HG03432 (cell line): ENCODE results near the gene AKAP13.
"Not testable (repeated sequence)": the region's sequence is repeated elsewhere in the genome, so short reads cannot be mapped to it uniquely, and the experiment has no call there.

Experiments used
- ATAC-seq: cut with Tn5 transposase; IDR thresholded peaks from one replicate; pipeline ENCODE4 v1.9.1; 2021; ENCODE audit warnings: mild to moderate bottlenecking, moderate library complexity; ENCODE audit not compliant: unreplicated experiment

The AKAP13 gene

GRCh38 chr15:85649372-85649771, 269.0 kb downstream of the AKAP13 start:
- ATAC-seq = no peak

GRCh38 chr15:85651548-85651947, 271.1 kb downstream of the AKAP13 start:
- ATAC-seq = no peak

DNA sequence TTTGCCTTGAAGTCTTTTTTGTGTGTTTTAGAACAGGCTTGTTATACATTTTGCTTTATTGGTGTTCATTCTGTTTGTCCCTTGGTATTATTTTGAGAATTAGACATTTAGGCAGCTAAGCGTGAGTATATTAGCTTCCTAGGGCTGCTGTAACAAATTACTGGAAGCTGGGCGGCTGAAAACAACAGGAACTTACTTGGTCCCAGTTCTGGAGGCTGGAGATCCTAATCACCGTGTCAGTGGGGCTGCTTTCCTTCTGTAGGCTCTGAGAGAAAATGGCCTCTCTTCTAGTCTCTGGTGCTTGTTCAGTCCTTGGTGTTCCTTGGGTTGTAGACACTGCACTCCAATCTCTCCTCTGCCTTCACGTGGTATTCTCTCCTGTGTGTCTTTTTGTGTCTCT, 272.1 kb downstream of the AKAP13 start:
- no peak for ATAC-seq

DNA sequence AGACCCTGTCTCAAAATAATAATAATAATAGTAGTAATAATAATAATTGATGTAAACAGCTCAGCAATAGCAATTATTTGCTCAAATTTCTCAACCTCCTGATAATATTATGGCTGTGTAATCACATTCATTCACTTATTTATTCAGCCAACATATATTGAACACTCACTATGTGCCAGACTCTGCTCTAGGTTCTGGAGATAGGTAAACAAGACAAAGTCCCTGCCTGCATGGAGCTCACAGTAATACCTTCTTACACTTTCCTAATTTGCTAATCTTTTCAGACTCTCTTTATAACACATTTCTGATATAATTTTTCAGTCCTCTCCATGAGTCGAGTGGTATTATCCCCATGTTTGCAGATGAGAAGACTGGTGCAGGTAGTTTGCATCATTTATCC, 276.7 kb downstream of the AKAP13 start:
- no peak for ATAC-seq

- no peak for ATAC-seq
Observed at GRCh38 chr15:85658816-85659215, 278.4 kb downstream of the AKAP13 start.

- ATAC-seq = no peak
Observed at GRCh38 chr15:85661859-85662258, 281.5 kb downstream of the AKAP13 start.

- not testable (repeated sequence) for ATAC-seq
Observed at GRCh38 chr15:85665677-85666076, 285.3 kb downstream of the AKAP13 start.

GRCh38 chr15:85667491-85668424, 287.4 kb downstream of the AKAP13 start:
- peak; percentile 95 for ATAC-seq

GRCh38 chr15:85671156-85671555, 290.8 kb downstream of the AKAP13 start:
- no peak for ATAC-seq

GRCh38 chr15:85672332-85673084, 292.1 kb downstream of the AKAP13 start:
- no peak for ATAC-seq

GRCh38 chr15:85673326-85673725, 292.9 kb downstream of the AKAP13 start:
- ATAC-seq = no peak

DNA sequence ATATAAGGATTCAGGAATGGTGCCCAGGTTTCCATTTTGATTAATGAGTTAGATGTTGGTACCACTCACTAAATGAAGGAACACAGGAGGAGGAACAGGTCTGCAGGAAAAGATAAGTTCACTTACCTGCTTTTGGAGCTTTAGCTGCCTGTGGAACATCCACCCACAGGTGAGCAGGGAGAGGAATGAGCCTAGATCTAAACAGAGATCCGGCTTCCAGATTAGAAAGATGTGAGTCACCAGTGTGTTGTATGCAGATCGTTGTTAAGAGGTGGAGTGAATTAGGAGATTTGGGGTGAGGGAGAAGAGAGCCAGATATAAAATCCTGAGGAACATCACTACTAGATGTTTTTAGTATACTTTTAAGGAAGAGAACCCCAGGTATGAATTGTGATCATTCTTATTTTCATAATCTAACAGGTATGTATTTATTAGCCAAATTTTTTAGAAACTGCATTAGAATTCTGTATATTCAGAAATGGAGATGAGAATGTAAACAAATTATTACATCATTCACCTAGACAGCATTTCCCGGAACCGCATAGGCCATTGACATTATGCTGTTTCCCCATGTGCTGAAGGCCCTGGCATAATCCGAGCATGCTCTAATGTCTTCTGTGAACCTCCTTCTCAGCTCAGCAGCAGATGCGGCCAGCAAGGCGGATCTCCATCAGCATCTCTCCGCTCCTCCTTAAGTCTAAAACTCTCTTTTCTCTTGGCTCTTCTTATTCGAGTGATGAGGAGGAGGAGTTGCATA, 296.1 kb downstream of the AKAP13 start:
- no peak for ATAC-seq

DNA sequence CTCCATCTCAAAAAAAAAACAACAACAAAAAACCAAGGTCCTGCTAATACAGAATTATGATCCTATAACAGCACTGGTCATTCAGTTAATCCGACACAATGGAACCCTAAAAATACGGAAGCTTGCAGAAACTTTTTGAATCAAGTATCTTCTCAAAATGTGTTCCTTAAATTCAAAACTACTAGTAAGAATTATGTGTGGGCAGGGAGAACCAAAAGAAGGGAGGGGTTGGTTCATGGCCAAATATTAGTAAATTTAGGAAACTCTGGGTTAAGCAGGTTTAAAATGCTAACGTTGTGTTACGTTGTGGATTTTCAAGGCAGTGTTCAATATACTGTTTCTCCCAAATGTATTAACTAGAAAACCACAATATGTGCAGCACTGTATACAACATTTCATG, 298.8 kb downstream of the AKAP13 start:
- ATAC-seq = no peak

DNA sequence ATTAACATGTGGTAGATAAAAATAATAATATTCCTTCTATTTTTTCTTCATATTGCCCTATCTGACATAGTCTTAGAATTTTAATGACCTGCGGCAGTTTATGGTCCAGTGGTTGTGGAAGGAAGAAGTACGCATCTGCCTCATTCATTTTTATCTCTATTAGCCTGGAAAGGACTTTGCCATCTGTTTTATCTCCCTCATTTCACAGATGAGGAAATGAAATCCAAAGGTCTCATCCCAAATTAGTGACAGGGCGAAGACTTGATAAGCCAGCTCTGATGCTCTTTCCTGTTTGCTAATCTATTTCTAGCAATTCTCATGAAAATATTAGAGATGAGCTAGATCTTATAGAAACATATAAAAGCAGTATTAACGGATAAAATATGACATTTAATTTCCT, 301.0 kb downstream of the AKAP13 start:
- ATAC-seq = no peak

- ATAC-seq = no peak
Observed at GRCh38 chr15:85684174-85684710, 303.8 kb downstream of the AKAP13 start.

- no peak for ATAC-seq
Observed at GRCh38 chr15:85685356-85685755, 305.0 kb downstream of the AKAP13 start.

DNA sequence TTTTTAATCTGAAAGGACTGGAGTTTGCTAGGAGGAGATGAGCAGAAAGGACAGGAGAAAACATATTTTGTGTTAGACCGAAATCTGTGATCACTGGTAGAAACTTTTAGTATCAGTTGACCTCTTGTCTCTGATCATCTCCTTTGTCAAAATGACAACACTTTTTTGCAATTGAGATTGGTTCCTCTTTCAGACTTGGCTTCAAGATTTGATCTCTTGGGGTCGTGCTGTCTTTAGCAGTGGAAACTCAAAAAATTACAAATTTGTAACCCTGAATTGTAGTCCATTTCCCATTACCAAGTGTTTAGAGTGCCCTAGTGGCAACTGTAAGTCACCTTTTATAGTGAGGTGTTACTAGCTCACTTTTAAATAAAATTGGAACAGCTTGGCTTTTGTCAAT, 306.9 kb downstream of the AKAP13 start:
- ATAC-seq = no peak

- ATAC-seq = no peak
Observed at GRCh38 chr15:85688711-85689110, 308.3 kb downstream of the AKAP13 start.

DNA sequence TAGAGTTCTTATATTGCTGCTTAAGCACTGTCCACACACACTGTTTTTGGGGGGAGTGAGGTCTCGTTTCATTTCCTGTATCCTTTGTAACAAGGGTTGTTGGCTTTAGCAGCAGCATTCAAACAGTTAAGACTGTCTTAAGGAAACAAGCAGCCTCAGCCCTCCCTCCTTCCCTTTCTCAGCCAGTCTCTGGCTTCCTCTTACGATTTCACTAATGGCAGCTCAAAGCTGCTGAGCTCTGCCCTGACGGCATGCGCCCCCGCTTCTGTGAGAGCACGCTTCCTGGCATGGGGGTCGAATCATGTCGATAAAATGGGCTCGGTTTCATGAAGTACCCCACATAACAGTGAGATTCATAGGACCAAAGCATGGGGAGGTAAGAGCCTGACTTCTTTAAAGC, 309.3 kb downstream of the AKAP13 start:
- peak; percentile 34 for ATAC-seq

DNA sequence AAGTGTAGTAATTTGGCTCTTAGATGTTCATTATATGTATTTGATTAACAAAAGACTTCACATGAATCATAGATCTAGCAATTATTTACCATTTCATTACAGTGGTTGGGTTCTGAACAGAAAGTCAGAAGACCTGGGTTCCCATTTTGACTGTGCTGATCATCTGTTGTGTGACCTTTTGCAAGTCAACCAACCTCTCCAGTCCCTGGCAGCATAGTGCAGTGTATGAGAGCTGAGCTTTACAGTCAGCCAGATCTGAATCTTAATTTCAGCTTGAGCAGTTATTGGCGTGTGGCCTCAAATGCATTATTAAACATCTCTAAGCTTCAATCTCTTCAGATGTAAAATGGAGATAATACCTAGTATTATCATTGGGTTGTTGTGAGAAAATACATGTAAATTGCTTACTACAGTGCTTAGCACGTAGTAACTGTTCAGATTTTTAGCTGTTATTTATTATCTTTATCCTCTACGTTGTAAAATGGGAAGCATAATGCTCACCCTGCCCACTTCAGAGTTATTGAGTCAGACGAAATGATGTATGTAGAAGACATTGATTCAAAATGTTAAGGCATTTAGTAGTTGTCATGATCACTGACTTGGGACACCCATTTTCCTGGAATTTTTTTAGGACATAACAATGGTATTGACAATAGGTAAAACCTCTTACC, 310.3 kb downstream of the AKAP13 start:
- ATAC-seq = peak; percentile 53
